IMR-90 (cell line): ENCODE data around the gene RSBN1. TPM values are rescaled to one million over a fixed set of nuclear protein-coding genes. Genes with fewer than 3 reads are reported as not detected.
A peak's percentile ranks its signal among the peaks of the same experiment; 100 is the strongest.

ENCODE experiments used
- ATAC-seq: fragments of 200-7000 bp; cut with Tn5 transposase; 2 replicates; pipeline ENCODE4 v1.9.1; 2020; ENCODE audit warnings: low read depth, mild to moderate bottlenecking, moderate library complexity
- BruUV-seq: library from RNA; stranded (reverse); fragments of 400-500 nt; replicated peaks from 2 replicates; lab custom pipeline; 2021; lab: Mats Ljungman, UMichigan
- CTCF ChIA-PET: fragments of 300-600 bp; formaldehyde crosslinking; extraction: SDS; loops from one replicate; lab custom pipeline; 2021; ENCODE audit warnings: antibody characterized with exemption; lab: Yijun Ruan, JAX
- POLR2A ChIA-PET: fragments of 300-600 bp; sonication (Branson Sonifier 250); formaldehyde crosslinking; loops from one replicate; lab custom pipeline; 2022; ENCODE audit warnings: antibody characterized with exemption; ENCODE audit not compliant: unreplicated experiment; lab: Charles Lee
- DNase-seq: peaks from one replicate; pipeline ENCODE4 v3.0.0; 2013
- H2AFZ ChIP-seq: replicated peaks from 2 replicates; pipeline ENCODE3; 2013; ENCODE audit warnings: low read length, mild to moderate bottlenecking; ENCODE audit not compliant: poor library complexity
- H2AK5ac ChIP-seq: 2 replicates; pipeline ENCODE4 v1.6.1; 2013; ENCODE audit warnings: low read depth, low read length, inconsistent platforms
- H2AK9ac ChIP-seq: replicated peaks from 2 replicates; pipeline ENCODE3; 2013; ENCODE audit warnings: mild to moderate bottlenecking, low read depth, low read length, moderate library complexity; ENCODE audit not compliant: poor library complexity
- H2BK120ac ChIP-seq: 2 replicates; pipeline ENCODE4 v1.6.1; 2013; ENCODE audit warnings: low read depth, low read length, inconsistent platforms
- H2BK15ac ChIP-seq: 3 replicates; pipeline ENCODE4 v1.6.1; 2013; ENCODE audit warnings: low read depth, low read length, inconsistent platforms
- H2BK20ac ChIP-seq: 2 replicates; pipeline ENCODE4 v1.6.1; 2013; ENCODE audit warnings: low read depth, mild to moderate bottlenecking, inconsistent platforms, low read length, moderate library complexity
- H2BK5ac ChIP-seq: 2 replicates; pipeline ENCODE4 v1.6.1; 2013; ENCODE audit warnings: mild to moderate bottlenecking, low read depth, low read length, inconsistent platforms; ENCODE audit not compliant: poor library complexity, severe bottlenecking
- H3K14ac ChIP-seq: replicated peaks from 2 replicates; pipeline ENCODE4 v1.6.1; 2013; ENCODE audit warnings: low read depth, low read length, inconsistent platforms
- H3K18ac ChIP-seq: 2 replicates; pipeline ENCODE4 v1.6.1; 2013; ENCODE audit warnings: low read depth, low read length, control low read depth
- H3K23ac ChIP-seq: 2 replicates; pipeline ENCODE4 v1.6.1; 2013; ENCODE audit warnings: low read depth, low read length, inconsistent platforms
- H3K27ac ChIP-seq: 2 replicates; pipeline ENCODE4 v1.5.1; 2013; ENCODE audit warnings: mild to moderate bottlenecking, control low read depth, low read length; ENCODE audit not compliant: insufficient read depth
- H3K27me3 ChIP-seq: 2 replicates; pipeline ENCODE4 v1.6.1; 2013; ENCODE audit warnings: low read length; ENCODE audit not compliant: control insufficient read depth, insufficient read depth
- H3K36me3 ChIP-seq: 2 replicates; pipeline ENCODE4 v1.6.1; 2013; ENCODE audit warnings: low read length, mixed read lengths; ENCODE audit not compliant: control insufficient read depth, insufficient read depth
- H3K4ac ChIP-seq: 2 replicates; pipeline ENCODE4 v1.6.1; 2013; ENCODE audit warnings: low read depth, low read length, inconsistent platforms
- H3K4me1 ChIP-seq: 2 replicates; pipeline ENCODE4 v1.6.1; 2013; ENCODE audit warnings: low read length, mixed read lengths; ENCODE audit not compliant: control insufficient read depth, insufficient read depth
- H3K4me2 ChIP-seq: 2 replicates; pipeline ENCODE4 v1.6.1; 2013; ENCODE audit warnings: low read depth, mild to moderate bottlenecking, control low read depth, low read length, moderate library complexity
- H3K4me3 ChIP-seq: 2 replicates; pipeline ENCODE4 v1.5.1; 2013; ENCODE audit warnings: low read depth, mild to moderate bottlenecking, control low read depth, low read length, moderate library complexity; ENCODE audit not compliant: insufficient read depth
- H3K56ac ChIP-seq: 2 replicates; pipeline ENCODE4 v1.6.1; 2013; ENCODE audit warnings: low read length, inconsistent platforms; ENCODE audit not compliant: insufficient read depth; ENCODE audit errors: extremely low read depth
- H3K79me1 ChIP-seq, 2 experiments: 2 replicates each; pipeline ENCODE4 v1.6.1; 2013; ENCODE audit warnings: low read length in 2 of 2, inconsistent platforms in 1 of 2, low read depth in 1 of 2
- H3K9ac ChIP-seq: 2 replicates; pipeline ENCODE4 v1.6.1; 2013; ENCODE audit warnings: low read depth, low read length, control low read depth
- H3K9me1 ChIP-seq: 2 replicates; pipeline ENCODE4 v1.6.1; 2013; ENCODE audit warnings: low read length, inconsistent platforms; ENCODE audit not compliant: insufficient read depth
- H3K9me3 ChIP-seq: 2 replicates; pipeline ENCODE4 v1.6.1; 2013; ENCODE audit warnings: low read length; ENCODE audit not compliant: control insufficient read depth, insufficient read depth
- H4K20me1 ChIP-seq: 2 replicates; pipeline ENCODE4 v1.6.1; 2013; ENCODE audit warnings: low read length, inconsistent platforms; ENCODE audit not compliant: insufficient read depth
- H4K5ac ChIP-seq: 2 replicates; pipeline ENCODE4 v1.6.1; 2013; ENCODE audit warnings: mild to moderate bottlenecking, low read depth, low read length, control low read depth
- H4K8ac ChIP-seq, 2 experiments: 2 replicates each; pipeline ENCODE4 v1.6.1; 2013; ENCODE audit warnings: low read depth in 2 of 2, low read length in 2 of 2, control low read depth in 1 of 2, inconsistent platforms in 1 of 2
- H4K91ac ChIP-seq: 2 replicates; pipeline ENCODE4 v1.6.1; 2013; ENCODE audit warnings: low read depth, low read length, inconsistent platforms; ENCODE audit not compliant: insufficient read depth
- BHLHE40 ChIP-seq: fragments of 150-350 bp; IDR thresholded peaks from 2 replicates; pipeline ENCODE4 v1.6.1; 2016; ENCODE audit warnings: mild to moderate bottlenecking, low read depth, low read length
- CHD1 ChIP-seq: IDR thresholded peaks from 2 replicates; pipeline ENCODE4 v1.6.1; 2012; ENCODE audit warnings: low read depth, low read length, improper control_type of control experiment
- FOS ChIP-seq: fragments of 150-350 bp; IDR thresholded peaks from 2 replicates; pipeline ENCODE4 v1.6.1; 2016; ENCODE audit warnings: low read depth, low read length
- NFE2L2 ChIP-seq: fragments of 150-350 bp; IDR thresholded peaks from 2 replicates; pipeline ENCODE4 v1.6.1; 2016; ENCODE audit warnings: low read depth, mild to moderate bottlenecking, low read length
- WGBS, 2 experiments: methylation state at CpG; one replicate each; pipeline versions ENCODE4 v1.1.5 to v1.1.7; 2013; ENCODE audit warnings: missing lambda C conversion rate in 2 of 2; ENCODE audit not compliant: insufficient read length in 1 of 2; ENCODE audit errors: extremely low coverage in 2 of 2; 5-methylcytosine and 5-hydroxymethylcytosine counted together
- dilution Hi-C: fragments of 300-500 bp; cut with HindIII; formaldehyde crosslinking; loops from one replicate; pipeline ENCODE4 v1.14.3; 2018; ENCODE audit warnings: low sequenced_read_pairs; ENCODE audit not compliant: unreplicated experiment
- in situ Hi-C: fragments of 300-500 bp; cut with MboI; formaldehyde crosslinking; loops from 3 replicates; pipeline ENCODE4 v1.14.3; 2019; ENCODE audit warnings: low sequenced_read_pairs, inconsistent platforms, mixed read lengths
- intact Hi-C: fragments of 100-400 bp; cut with micrococcal nuclease; formaldehyde crosslinking; loops from 2 replicates; pipeline ENCODE4 v1.10.0; 2022
- polyA plus RNA-seq, 3 experiments: library from polyadenylated mRNA; depleted of rRNA; stranded (reverse); fragments of >200 nt; gene quantifications; 2 replicates each; pipeline ENCODE4 v1.2.3, GENCODE V29; 2012; ENCODE audit warnings: low replicate concordance in 1 of 3
- total RNA-seq: library from RNA; depleted of rRNA; stranded (reverse); fragments of >200 nt; gene quantifications from 2 replicates; pipeline ENCODE4 v1.2.3, GENCODE V29; 2012

RSBN1 gene
- total and polyA plus RNA-seq, 2 of the 4 experiments (the other 2 are of a cell fraction): 5.3 to 11.7 TPM

- no peak overlapping the region for H3K18ac ChIP-seq
- H3K4me2 ChIP-seq: no peak overlapping the region
- POLR2A ChIA-PET: no interaction called here
- BruUV-seq: no TSS peak
- H3K4me3 ChIP-seq: no peak overlapping the region
- no peak overlapping the region for H3K56ac ChIP-seq
- H2BK20ac ChIP-seq: no peak overlapping the region
- no peak overlapping the region for H2BK120ac ChIP-seq
- H3K4ac ChIP-seq: 0 out of 2 replicates have a peak overlapping the region, but pooled peaks have one; percentile 8
- CTCF ChIA-PET: no interaction called here
- no peak overlapping the region for H3K23ac ChIP-seq
- dilution Hi-C loops: no loop called here
- no peaks in the 10 kb centered on the region for H3K36me3 ChIP-seq
- no peak overlapping the region for H2BK5ac ChIP-seq
- intact Hi-C loops: no loop called here
- H3K14ac ChIP-seq: 0 out of 2 replicates have a peak overlapping the region, but pooled peaks have one; percentile 19
- no peak overlapping the region for H2AK9ac ChIP-seq
- peaks cover 8 to 58% of the 10 kb centered on the region in 2 experiments for H3K79me1 ChIP-seq
- ATAC-seq: no peak
- no peak overlapping the region for H2BK15ac ChIP-seq
- in situ Hi-C loops: no loop called here
- WGBS, 2 experiments: 29% methylated on average over 1 of the region's 6 CpGs; no CpG with 5 or more reads in 1 of the 2 experiments
- peaks cover 30% of the 10 kb centered on the region; the same call in 1 of the 2 replicates for H4K20me1 ChIP-seq
- TF ChIP-seq FOS: no peak
- TF ChIP-seq NFE2L2: no peak
- no peak for TF ChIP-seq CHD1
- TF ChIP-seq BHLHE40: no peak
- DNase-seq: no peak
- no peaks in the 10 kb centered on the region; the same call in 1 of the 2 replicates for H3K9me1 ChIP-seq
- H3K4me1 ChIP-seq: peaks cover 4% of the 10 kb centered on the region
- H4K5ac ChIP-seq: no peak overlapping the region
- H2AK5ac ChIP-seq: peak overlapping the region; percentile 45; the same call in 1 of the 2 replicates
- no peak overlapping the region for H4K91ac ChIP-seq
- H3K9ac ChIP-seq: no peak overlapping the region
- H4K8ac ChIP-seq: no peak overlapping the region
- no peaks in the 10 kb centered on the region for H3K27me3 ChIP-seq
- no peak overlapping the region for H2AFZ ChIP-seq
- H3K27ac ChIP-seq: peak overlapping the region; percentile 19; the same call in 1 of the 2 replicates
- H3K9me3 ChIP-seq: no peaks in the 10 kb centered on the region
Measured at GRCh38 chr1:113805256-113805531, 7.1 kb downstream of the RSBN1 start.
